ENCODE results near the gene MVD.

MVD gene

DNA sequence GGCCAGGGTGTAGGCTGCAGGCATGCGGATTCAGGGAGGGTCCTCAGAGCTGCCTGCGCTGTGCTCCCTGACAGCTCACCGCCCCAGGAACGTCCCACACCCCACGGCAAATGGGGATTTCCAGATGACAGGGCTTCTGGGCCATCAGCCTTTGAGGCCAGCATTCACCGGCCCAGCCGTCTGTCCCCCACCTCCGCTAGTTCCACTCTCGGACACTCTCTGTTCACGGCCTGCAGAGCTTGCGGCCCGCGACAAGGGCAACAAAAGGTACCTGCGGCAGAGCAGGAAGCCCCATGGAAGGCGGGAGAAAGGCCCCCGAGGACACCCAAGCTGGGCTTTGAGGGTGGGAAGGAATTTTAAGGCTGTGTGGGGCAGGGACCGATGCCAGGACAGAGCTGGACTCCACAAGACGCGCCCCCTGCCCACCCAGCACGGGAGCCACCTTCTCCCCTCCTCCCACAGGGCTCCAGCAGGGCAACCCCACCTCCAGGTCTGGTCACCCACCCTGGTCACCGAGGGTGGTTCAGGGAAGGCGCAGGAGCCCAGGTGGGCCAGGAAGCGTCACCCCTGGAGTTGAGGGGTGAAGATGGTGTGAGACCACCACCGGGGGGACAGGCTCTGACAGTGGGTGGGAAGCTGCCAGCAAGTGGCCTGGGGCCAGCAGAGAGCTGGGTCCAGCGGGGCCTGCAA lies 6.5 kb downstream of the MVD start:
- H3K9me3 ChIP-seq (ENCODE audit: severe bottlenecking), result no peaks in the 10 kb centered on the region
- no peak for DNase-seq
- no peaks in the 10 kb centered on the region; the same call in 1 of the 2 replicates for H3K36me3 ChIP-seq
- TF ChIP-seq, protein P1, sequence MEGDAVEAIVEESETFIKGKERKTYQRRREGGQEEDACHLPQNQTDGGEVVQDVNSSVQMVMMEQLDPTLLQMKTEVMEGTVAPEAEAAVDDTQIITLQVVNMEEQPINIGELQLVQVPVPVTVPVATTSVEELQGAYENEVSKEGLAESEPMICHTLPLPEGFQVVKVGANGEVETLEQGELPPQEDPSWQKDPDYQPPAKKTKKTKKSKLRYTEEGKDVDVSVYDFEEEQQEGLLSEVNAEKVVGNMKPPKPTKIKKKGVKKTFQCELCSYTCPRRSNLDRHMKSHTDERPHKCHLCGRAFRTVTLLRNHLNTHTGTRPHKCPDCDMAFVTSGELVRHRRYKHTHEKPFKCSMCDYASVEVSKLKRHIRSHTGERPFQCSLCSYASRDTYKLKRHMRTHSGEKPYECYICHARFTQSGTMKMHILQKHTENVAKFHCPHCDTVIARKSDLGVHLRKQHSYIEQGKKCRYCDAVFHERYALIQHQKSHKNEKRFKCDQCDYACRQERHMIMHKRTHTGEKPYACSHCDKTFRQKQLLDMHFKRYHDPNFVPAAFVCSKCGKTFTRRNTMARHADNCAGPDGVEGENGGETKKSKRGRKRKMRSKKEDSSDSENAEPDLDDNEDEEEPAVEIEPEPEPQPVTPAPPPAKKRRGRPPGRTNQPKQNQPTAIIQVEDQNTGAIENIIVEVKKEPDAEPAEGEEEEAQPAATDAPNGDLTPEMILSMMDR (IDR thresholded peaks at IDR 0.05; ENCODE audit: low read depth, low read length), result no peak
- peak overlapping the region; percentile 71 for H3K27ac ChIP-seq
- no peak overlapping the region for H3K4me3 ChIP-seq (ENCODE audit: low read depth, low read length)
- H3K27me3 ChIP-seq (ENCODE audit: insufficient read depth, low read depth, severe bottlenecking), result no peaks in the 10 kb centered on the region

DNA sequence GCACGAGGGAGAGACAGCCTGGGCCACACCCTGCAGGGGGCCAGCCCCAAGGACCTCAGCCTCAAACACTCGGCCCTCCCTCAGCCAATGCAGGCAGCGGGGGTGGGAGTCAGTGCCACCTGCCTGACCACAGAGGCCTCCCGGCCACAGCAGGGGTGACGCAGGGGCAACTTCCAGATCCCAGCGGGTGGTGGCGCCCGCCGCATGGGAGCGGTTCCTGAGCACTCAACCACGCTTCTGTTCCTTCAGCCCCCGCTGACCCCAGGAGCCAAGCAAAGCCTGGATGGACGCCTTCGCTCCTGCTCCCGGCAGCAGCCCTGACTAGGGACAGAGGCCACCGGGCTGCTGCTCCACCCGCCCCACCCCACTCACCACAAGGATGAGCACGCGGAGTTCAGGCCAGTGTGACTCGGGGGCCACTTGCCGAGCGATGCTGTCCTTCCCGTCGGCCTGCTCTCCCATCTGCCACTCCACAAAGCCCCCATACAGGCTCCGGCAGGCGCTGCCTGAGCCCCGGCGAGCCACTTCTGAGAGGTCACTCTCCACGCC lies 7.1 kb downstream of the MVD start:
- DNase-seq, result peak; percentile 79
- no peaks in the 10 kb centered on the region for H3K9me3 ChIP-seq (ENCODE audit: severe bottlenecking)
- no peak overlapping the region for H3K4me3 ChIP-seq (ENCODE audit: low read depth, low read length)
- TF ChIP-seq, protein P1 (IDR thresholded peaks at IDR 0.05; ENCODE audit: low read depth, low read length), result peak; percentile 55
- H3K27me3 ChIP-seq (ENCODE audit: insufficient read depth, low read depth, severe bottlenecking), result no peaks in the 10 kb centered on the region
- H3K27ac ChIP-seq, result peak overlapping the region; percentile 71
- H3K36me3 ChIP-seq, result no peaks in the 10 kb centered on the region; the same call in 1 of the 2 replicates

DNA sequence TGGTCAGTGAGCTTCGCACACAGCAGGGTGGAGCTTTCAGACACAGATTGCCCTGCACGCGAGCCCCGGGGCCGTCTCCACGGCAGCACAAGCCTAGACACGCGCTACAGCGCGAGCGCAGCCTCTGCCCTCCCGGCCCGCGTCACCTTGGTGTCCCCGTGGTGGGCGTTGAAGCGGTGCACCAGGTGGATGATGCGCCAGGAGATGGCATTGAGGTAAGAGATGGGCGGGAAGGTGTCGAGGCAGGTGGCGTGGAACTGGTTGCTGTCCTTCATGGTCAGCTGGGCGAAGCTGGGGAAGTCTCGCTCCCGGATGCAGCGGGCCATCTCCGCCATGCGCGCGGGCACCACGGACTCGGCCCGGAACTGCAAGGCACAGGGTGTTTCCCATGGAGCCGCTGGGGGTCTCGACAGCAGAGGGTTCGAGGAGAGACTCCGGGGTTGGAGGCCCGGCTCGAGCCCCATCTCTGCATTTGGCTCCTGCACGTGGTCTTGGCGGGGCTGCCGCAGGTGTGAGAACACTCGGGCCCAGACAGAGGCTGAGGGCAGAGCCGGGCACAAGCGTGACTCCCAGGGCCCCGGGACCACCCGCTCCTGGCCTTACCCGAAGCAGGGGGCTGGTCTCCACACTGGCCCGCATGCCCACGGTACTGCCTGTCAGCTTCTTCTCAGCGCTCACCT lies 7.7 kb downstream of the MVD start:
- Histone ChIP-seq H3K9me3 (ENCODE audit: severe bottlenecking) (no peaks in the 10 kb centered on the region), H3K36me3 (no peaks in the 10 kb centered on the region; the same call in 1 of the 2 replicates), H3K4me3 (ENCODE audit: low read depth, low read length) (no peak overlapping the region), H3K27me3 (ENCODE audit: insufficient read depth, low read depth, severe bottlenecking) (no peaks in the 10 kb centered on the region), H3K27ac (peak overlapping the region; percentile 71)
- TF ChIP-seq, protein P1 (IDR thresholded peaks at IDR 0.05; ENCODE audit: low read depth, low read length), result no peak
- peak; percentile 36 for DNase-seq

DNA sequence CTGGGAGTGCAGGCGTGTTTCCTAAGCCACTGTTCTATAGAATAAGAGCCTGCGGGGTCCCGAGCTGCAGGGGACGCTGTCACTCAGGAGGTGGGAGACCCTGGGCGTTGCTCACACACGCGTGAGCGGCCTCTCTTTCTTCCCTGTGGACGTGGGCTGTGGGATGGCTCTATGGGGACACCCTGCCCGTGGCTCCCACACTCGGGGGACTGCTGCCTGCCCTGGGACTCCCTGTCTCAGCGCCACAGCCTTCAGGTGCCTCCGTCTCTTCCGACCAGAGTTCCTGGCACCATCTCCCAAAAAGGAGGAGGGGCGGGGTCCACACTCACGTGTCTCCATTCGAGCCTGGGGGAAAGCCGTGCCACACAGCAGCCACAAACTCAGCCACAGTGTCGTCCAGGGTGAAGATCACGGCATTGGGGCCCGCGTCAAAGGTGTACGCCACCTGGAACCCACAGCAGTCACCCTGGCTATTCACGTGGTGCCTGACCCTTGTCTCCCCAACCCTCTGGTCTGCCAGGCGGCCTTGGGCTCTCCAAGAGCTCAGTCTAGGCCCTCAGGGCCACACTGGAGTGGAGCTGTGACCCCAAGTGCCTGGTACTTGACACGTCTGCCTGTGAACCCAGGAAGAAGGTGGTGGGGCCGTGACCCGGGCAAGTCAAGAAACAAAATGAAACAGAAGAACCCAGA lies 8.4 kb downstream of the MVD start:
- peak overlapping the region; percentile 71 for H3K27ac ChIP-seq
- H3K36me3 ChIP-seq, result no peaks in the 10 kb centered on the region; the same call in 1 of the 2 replicates
- no peak overlapping the region for H3K4me3 ChIP-seq (ENCODE audit: low read depth, low read length)
- no peaks in the 10 kb centered on the region for H3K27me3 ChIP-seq (ENCODE audit: insufficient read depth, low read depth, severe bottlenecking)
- no peak for DNase-seq
- TF ChIP-seq, protein P1 (IDR thresholded peaks at IDR 0.05; ENCODE audit: low read depth, low read length), result no peak
- no peaks in the 10 kb centered on the region for H3K9me3 ChIP-seq (ENCODE audit: severe bottlenecking)

DNA sequence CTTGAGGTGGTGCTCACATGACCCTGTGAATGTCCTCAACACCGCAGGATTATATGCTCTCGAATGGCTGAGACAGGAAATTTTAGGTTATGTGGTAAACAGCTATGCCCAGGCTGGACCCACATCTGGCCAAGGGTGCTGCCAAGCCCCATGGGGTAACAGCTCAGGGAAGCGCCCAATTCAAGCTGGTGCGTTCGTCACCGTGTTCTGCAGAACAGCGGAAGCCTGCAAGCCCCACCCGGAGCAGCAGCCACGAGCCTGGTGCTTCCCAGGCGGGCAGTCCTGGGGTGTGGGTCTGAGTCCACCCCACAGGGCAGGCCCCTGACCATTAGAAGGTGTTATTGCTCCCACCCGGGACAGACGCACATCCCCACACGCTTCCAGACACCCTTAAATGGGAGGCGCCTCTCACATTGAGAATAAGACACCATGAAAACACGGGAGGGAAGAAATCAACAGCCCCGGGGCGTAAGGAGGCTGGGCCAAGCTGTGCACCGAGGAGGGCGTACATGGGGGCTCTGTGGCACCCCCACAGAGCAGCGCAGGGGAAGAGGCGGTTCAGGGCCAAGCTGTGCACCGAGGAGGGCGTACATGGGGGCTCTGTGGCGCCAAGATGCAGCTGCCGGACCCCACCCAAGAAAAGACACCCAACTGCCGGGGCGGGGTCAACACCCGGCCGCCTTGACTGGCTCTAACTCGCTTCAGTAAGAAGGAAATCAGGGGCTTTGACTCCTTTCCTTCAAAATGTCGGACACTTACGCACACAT lies 9.1 kb downstream of the MVD start:
- DNase-seq, result no peak
- Histone ChIP-seq H3K27me3 (ENCODE audit: insufficient read depth, low read depth, severe bottlenecking) (no peaks in the 10 kb centered on the region), H3K36me3 (no peaks in the 10 kb centered on the region; the same call in 1 of the 2 replicates), H3K4me3 (ENCODE audit: low read depth, low read length) (no peak overlapping the region), H3K9me3 (ENCODE audit: severe bottlenecking) (no peaks in the 10 kb centered on the region), H3K27ac (no peak overlapping the region)
- TF ChIP-seq, protein P1 (IDR thresholded peaks at IDR 0.05; ENCODE audit: low read depth, low read length), result no peak

Measured in WERI-Rb-1 (cell line).